ENCODE results near the gene CDH23. TPM values are rescaled to one million over a fixed set of nuclear protein-coding genes. Genes with fewer than 3 reads are reported as not detected.

Gene CDH23
- total RNA-seq, 4 donors from 2014 or later, result 2.9 to 16.1 (median 5.9) TPM

- DNase-seq, result no peak
- no peaks in the 10 kb centered on the region for H3K27me3 ChIP-seq
- no peak overlapping the region for H3K27ac ChIP-seq
- H3K9me3 ChIP-seq, result peaks cover 12 to 17% of the 10 kb centered on the region in 2 donors
- H3K4me1 ChIP-seq, result no peaks in the 10 kb centered on the region
- TF ChIP-seq POLR2A (IDR thresholded peaks at IDR 0.05) (no peak), POLR2AphosphoS5 (IDR thresholded peaks at IDR 0.05) (no peak), CTCF (IDR thresholded peaks at IDR 0.05) (no peak), EP300 (IDR thresholded peaks at IDR 0.05; ENCODE audit: low read depth) (no peak)
- intact Hi-C loops (cut with DNase I; ENCODE audit: low total_unique reads) (no loop called here), in situ Hi-C loops (cut with MboI; ENCODE audit: low pct_ligation_motif_present in 1 of 4, low pct_unique_long_range_greater_than_20kb in 1 of 4, low sequenced_read_pairs in 3 of 4) (no loop called here)
- no peak overlapping the region for H3K4me3 ChIP-seq
- H3K36me3 ChIP-seq, result no peaks in the 10 kb centered on the region
Measured at GRCh38 chr10:71413581-71413980, 16.9 kb downstream of the CDH23 start.

GRCh38 chr10:71414359-71414758, 17.6 kb downstream of the CDH23 start:
- intact Hi-C loops (cut with DNase I; ENCODE audit: low total_unique reads), result no loop called here
- Histone ChIP-seq H3K4me1 (no peaks in the 10 kb centered on the region), H3K27ac (no peak overlapping the region), H3K4me3 (no peak overlapping the region), H3K27me3 (no peaks in the 10 kb centered on the region), H3K9me3 (peaks cover 12 to 17% of the 10 kb centered on the region in 2 donors), H3K36me3 (no peaks in the 10 kb centered on the region)
- no peak for TF ChIP-seq CTCF (IDR thresholded peaks at IDR 0.05)
- TF ChIP-seq POLR2AphosphoS5 (IDR thresholded peaks at IDR 0.05), result no peak
- TF ChIP-seq POLR2A (IDR thresholded peaks at IDR 0.05), result no peak
- TF ChIP-seq EP300 (IDR thresholded peaks at IDR 0.05; ENCODE audit: low read depth), result no peak
- 42 to 50% methylated on average over 1 of the region's 1 CpG for WGBS, 2 donors (ENCODE audit: low coverage in 1 of 2)
- in situ Hi-C loops (cut with MboI; ENCODE audit: low pct_ligation_motif_present in 1 of 4, low pct_unique_long_range_greater_than_20kb in 1 of 4, low sequenced_read_pairs in 3 of 4), result no loop called here
- no peak for DNase-seq

- H3K4me1 ChIP-seq, result no peaks in the 10 kb centered on the region
- TF ChIP-seq POLR2AphosphoS5 (IDR thresholded peaks at IDR 0.05), result no peak
- no peak for TF ChIP-seq POLR2A (IDR thresholded peaks at IDR 0.05)
- DNase-seq, result no peak
- H3K4me3 ChIP-seq, result no peak overlapping the region
- in situ Hi-C loops (cut with MboI; ENCODE audit: low pct_ligation_motif_present in 1 of 4, low pct_unique_long_range_greater_than_20kb in 1 of 4, low sequenced_read_pairs in 3 of 4), result no loop called here
- H3K9me3 ChIP-seq, result peaks cover 0 to 5% of the 10 kb centered on the region in 2 donors
- H3K27ac ChIP-seq, result no peak overlapping the region
- no peaks in the 10 kb centered on the region for H3K36me3 ChIP-seq
- intact Hi-C loops (cut with DNase I; ENCODE audit: low total_unique reads), result no loop called here
- peaks cover 4% of the 10 kb centered on the region for H3K27me3 ChIP-seq
Measured at GRCh38 chr10:71419002-71419540, 22.4 kb downstream of the CDH23 start.

- no peaks in the 10 kb centered on the region for H3K4me1 ChIP-seq
- TF ChIP-seq EP300 (IDR thresholded peaks at IDR 0.05; ENCODE audit: low read depth) (no peak), POLR2A (IDR thresholded peaks at IDR 0.05) (no peak), POLR2AphosphoS5 (IDR thresholded peaks at IDR 0.05) (no peak), CTCF (IDR thresholded peaks at IDR 0.05) (no peak)
- peaks cover 4% of the 10 kb centered on the region for H3K27me3 ChIP-seq
- H3K9me3 ChIP-seq, result peaks cover 0 to 5% of the 10 kb centered on the region in 2 donors
- H3K36me3 ChIP-seq, result no peaks in the 10 kb centered on the region
- no peak overlapping the region for H3K27ac ChIP-seq
- 46% methylated on average over 2 of the region's 2 CpGs; no CpG with 5 or more reads in 1 of the 2 donors for WGBS, 2 donors (ENCODE audit: low coverage in 1 of 2)
- in situ Hi-C loops (cut with MboI; ENCODE audit: low pct_ligation_motif_present in 1 of 4, low pct_unique_long_range_greater_than_20kb in 1 of 4, low sequenced_read_pairs in 3 of 4), result no loop called here
- no peak overlapping the region for H3K4me3 ChIP-seq
- intact Hi-C loops (cut with DNase I; ENCODE audit: low total_unique reads), result no loop called here
- no peak for DNase-seq
Measured at GRCh38 chr10:71419750-71420149, 23.0 kb downstream of the CDH23 start.

GRCh38 chr10:71421075-71421434, 24.3 kb downstream of the CDH23 start:
- Histone ChIP-seq H3K9me3 (peaks cover 0 to 5% of the 10 kb centered on the region in 2 donors), H3K36me3 (no peaks in the 10 kb centered on the region), H3K4me3 (no peak overlapping the region), H3K27me3 (peaks cover 4% of the 10 kb centered on the region), H3K27ac (no peak overlapping the region), H3K4me1 (no peaks in the 10 kb centered on the region)
- in situ Hi-C loops (cut with MboI; ENCODE audit: low pct_ligation_motif_present in 1 of 4, low pct_unique_long_range_greater_than_20kb in 1 of 4, low sequenced_read_pairs in 3 of 4), result no loop called here
- DNase-seq, result no peak
- 70 to 87% methylated on average over 2 to 4 of the region's 4 CpGs for WGBS, 2 donors (ENCODE audit: low coverage in 1 of 2)
- intact Hi-C loops (cut with DNase I; ENCODE audit: low total_unique reads), result no loop called here
- TF ChIP-seq EP300 (IDR thresholded peaks at IDR 0.05; ENCODE audit: low read depth), result no peak
- TF ChIP-seq POLR2AphosphoS5 (IDR thresholded peaks at IDR 0.05), result no peak
- TF ChIP-seq CTCF (IDR thresholded peaks at IDR 0.05), result no peak
- TF ChIP-seq POLR2A (IDR thresholded peaks at IDR 0.05), result no peak

Measured in transverse colon (tissue), 4 donors.